GM12892 (cell line): Measurements from ENCODE around the gene MRPL38.

Source experiments
- POLR2A ChIP-seq: IDR thresholded peaks from 2 replicates; pipeline ENCODE4 v1.6.1; 2011; ENCODE audit warnings: low read depth, low read length, control low read depth
- POLR2AphosphoS5 ChIP-seq: IDR thresholded peaks from 2 replicates; pipeline ENCODE4 v1.6.1; 2011; ENCODE audit warnings: low read depth, low read length, control low read depth

DNA sequence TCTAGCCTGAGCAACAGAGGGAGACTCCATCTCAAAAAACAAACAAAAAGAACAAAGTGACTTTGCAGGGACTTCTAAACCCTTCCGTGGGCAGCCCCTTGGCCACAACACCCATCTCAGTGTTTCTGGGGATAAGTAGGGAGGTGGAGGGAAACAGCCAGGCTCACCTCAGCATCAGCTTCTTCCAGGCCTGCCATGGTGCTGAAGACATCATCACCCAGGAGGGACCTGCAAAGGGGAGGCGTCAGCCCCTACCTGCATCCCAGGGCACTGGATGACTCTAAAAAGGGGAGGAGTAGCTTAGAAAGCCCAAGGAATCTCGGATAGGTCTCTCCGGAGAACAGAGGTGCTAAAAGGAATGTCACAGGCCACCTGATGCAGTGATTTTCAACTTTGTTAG, 26.4 kb upstream of the MRPL38 start:
- TF ChIP-seq POLR2AphosphoS5 (no peak), POLR2A (no peak)
